CD14-positive monocyte (primary cell): ENCODE data around the gene LRP6. TPM values are rescaled to one million over a fixed set of nuclear protein-coding genes. Genes with fewer than 3 reads are reported as not detected.

Experiments
- DNase-seq, 3 donors: peaks; one replicate each; pipeline ENCODE4 v3.0.0-alpha.2; 2011 to 2022
- H2AFZ ChIP-seq: 2 replicates; pipeline ENCODE4 v1.6.0; 2012; ENCODE audit warnings: mild to moderate bottlenecking, low read depth, low read length, inconsistent platforms; ENCODE audit not compliant: insufficient read depth, poor library complexity, severe bottlenecking
- H3K27ac ChIP-seq, 2 donors: 1 replicate in 1 of 2; 2 replicates in 1 of 2; pipeline ENCODE4 v1.5.1; 2012 to 2013; ENCODE audit warnings: low read length in 2 of 2, control low read depth in 1 of 2, inconsistent platforms in 1 of 2, low read depth in 1 of 2, mild to moderate bottlenecking in 1 of 2
- H3K27me3 ChIP-seq, 2 donors: one replicate each; pipeline versions ENCODE4 v1.6.0 to v1.6.1; 2011 to 2013; ENCODE audit warnings: low read length in 2 of 2; ENCODE audit not compliant: control insufficient read depth in 2 of 2, insufficient read depth in 2 of 2
- H3K36me3 ChIP-seq, 2 donors: replicated peaks in 1 of 2; 1 replicate in 1 of 2; 2 replicates in 1 of 2; pipeline versions ENCODE4 v1.5.1 to v1.6.1; 2012 to 2013; ENCODE audit warnings: low read length in 2 of 2, control low read depth in 1 of 2, inconsistent platforms in 1 of 2, mild to moderate bottlenecking in 1 of 2; ENCODE audit not compliant: insufficient read depth in 2 of 2, control insufficient read depth in 1 of 2
- H3K4me1 ChIP-seq, 2 donors: 1 replicate in 1 of 2; 2 replicates in 1 of 2; pipeline versions ENCODE4 v1.5.1 to v1.6.1; 2012 to 2013; ENCODE audit warnings: low read length in 2 of 2, control low read depth in 1 of 2, inconsistent platforms in 1 of 2, mild to moderate bottlenecking in 1 of 2, moderate library complexity in 1 of 2; ENCODE audit not compliant: insufficient read depth in 2 of 2, control insufficient read depth in 1 of 2
- H3K4me2 ChIP-seq: replicated peaks from 2 replicates; pipeline ENCODE3; 2012; ENCODE audit warnings: low read length, moderate library complexity, mild to moderate bottlenecking; ENCODE audit not compliant: poor library complexity, severe bottlenecking; ENCODE audit errors: extremely low read depth
- H3K4me3 ChIP-seq, 3 experiments: fragments of 200-600 bp in 1 of 3; sonication (generic) in 1 of 3; replicated peaks in 1 of 3; 1 replicate in 2 of 3; 2 replicates in 1 of 3; pipeline ENCODE4 v1.5.1; 2011 to 2013; ENCODE audit warnings: low read length in 3 of 3, mild to moderate bottlenecking in 3 of 3, control low read depth in 2 of 3, low read depth in 2 of 3, inconsistent platforms in 1 of 3, moderate library complexity in 1 of 3
- H3K79me2 ChIP-seq: 2 replicates; pipeline ENCODE4 v1.6.0; 2012; ENCODE audit warnings: mild to moderate bottlenecking, control low read depth, inconsistent platforms, low read length, moderate library complexity; ENCODE audit not compliant: insufficient read depth
- H3K9ac ChIP-seq: 2 replicates; pipeline ENCODE4 v1.6.0; 2017; ENCODE audit warnings: low read length, mild to moderate bottlenecking; ENCODE audit not compliant: insufficient read depth, poor library complexity, severe bottlenecking
- H3K9me3 ChIP-seq, 2 donors: replicated peaks in 1 of 2; 1 replicate in 1 of 2; 2 replicates in 1 of 2; pipeline versions ENCODE4 v1.5.1 to v1.6.1; 2012 to 2013; ENCODE audit warnings: low read length in 2 of 2, control low read depth in 1 of 2; ENCODE audit not compliant: control insufficient read depth in 1 of 2, insufficient read depth in 1 of 2
- H4K20me1 ChIP-seq: 2 replicates; pipeline ENCODE4 v1.6.0; 2012; ENCODE audit warnings: mild to moderate bottlenecking, low read length, control low read depth, moderate library complexity; ENCODE audit not compliant: insufficient read depth
- H3K27ac Mint-ChIP-seq, 7 donors: one replicate each; pipeline ENCODE4 v1.8.0; 2020; ENCODE audit warnings: mild to moderate bottlenecking in 7 of 7, mixed read lengths in 7 of 7, moderate library complexity in 6 of 7, inconsistent platforms in 2 of 7
- H3K27me3 Mint-ChIP-seq, 3 donors: one replicate each; pipeline ENCODE4 v1.8.0; 2021 to 2022; ENCODE audit warnings: low read depth in 3 of 3, mild to moderate bottlenecking in 3 of 3, mixed read lengths in 3 of 3, moderate library complexity in 3 of 3, inconsistent platforms in 1 of 3
- H3K36me3 Mint-ChIP-seq, 2 donors: one replicate each; pipeline ENCODE4 v1.8.0; 2020; ENCODE audit warnings: mixed read lengths in 2 of 2, inconsistent platforms in 1 of 2, mild to moderate bottlenecking in 1 of 2
- H3K4me1 Mint-ChIP-seq: one replicate; pipeline ENCODE4 v1.8.0; 2020; ENCODE audit warnings: mild to moderate bottlenecking, mixed read lengths
- H3K4me3 Mint-ChIP-seq, 2 donors: one replicate each; pipeline ENCODE4 v1.8.0; 2020; ENCODE audit warnings: mild to moderate bottlenecking in 2 of 2, mixed read lengths in 2 of 2, moderate library complexity in 1 of 2
- H3K9me3 Mint-ChIP-seq, 7 donors: one replicate each; pipeline ENCODE4 v1.8.0; 2020 to 2022; ENCODE audit warnings: mixed read lengths in 7 of 7, mild to moderate bottlenecking in 6 of 7, moderate library complexity in 6 of 7, inconsistent platforms in 2 of 7
- WGBS: methylation state at CpG from one replicate; pipeline ENCODE4 v1.1.5; 2013; ENCODE audit warnings: missing lambda C conversion rate; ENCODE audit not compliant: insufficient coverage; 5-methylcytosine and 5-hydroxymethylcytosine counted together
- intact Hi-C, 2 donors: fragments of 100-400 bp; cut with micrococcal nuclease; formaldehyde crosslinking; loops; one replicate each; pipeline versions ENCODE4 v1.15.0 to v1.15.1; 2023
- polyA plus RNA-seq, 3 donors: library from polyadenylated mRNA; depleted of rRNA in 1 of 3; unstranded in 2 of 3; stranded (reverse) in 1 of 3; fragments of 300-500 nt in 2 of 3; fragments of >200 nt in 1 of 3; fragmentation: Illumina TruSeq in 2 of 3; gene quantifications; 1 replicate in 2 of 3; 2 replicates in 1 of 3; pipeline ENCODE4 v1.2.3, GENCODE V29; 2012 to 2021
- TF ChIP-seq, protein P1 (sequence below): fragments of 200-600 bp; IDR thresholded peaks from one replicate; pipeline ENCODE4 v1.8.0; 2022; ENCODE audit warnings: antibody characterized with exemption, mild to moderate bottlenecking

LRP6 gene
- polyA plus RNA-seq, 3 donors = 0.08 TPM; not detected in 2

DNA sequence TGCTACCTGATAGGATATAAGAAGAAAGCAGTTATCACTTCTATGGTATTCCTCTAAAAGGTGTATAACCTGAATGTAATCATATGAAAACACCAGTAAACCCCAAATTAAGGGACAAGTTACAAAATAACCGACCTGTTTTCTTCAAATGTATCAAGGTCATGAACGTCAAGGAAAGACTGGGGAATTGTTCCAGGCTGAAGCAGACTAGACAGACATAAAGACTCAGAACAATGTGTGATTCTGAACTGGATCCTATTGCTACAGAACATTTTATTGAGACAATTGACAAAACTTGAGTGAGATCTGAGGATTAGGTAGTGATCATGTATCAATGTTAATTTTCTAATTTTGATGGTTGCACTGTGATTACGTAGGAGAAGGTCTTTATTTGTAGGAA is 15.4 kb upstream of the LRP6 start:
- H3K36me3 Mint-ChIP-seq = no peaks in the 10 kb centered on the region

DNA sequence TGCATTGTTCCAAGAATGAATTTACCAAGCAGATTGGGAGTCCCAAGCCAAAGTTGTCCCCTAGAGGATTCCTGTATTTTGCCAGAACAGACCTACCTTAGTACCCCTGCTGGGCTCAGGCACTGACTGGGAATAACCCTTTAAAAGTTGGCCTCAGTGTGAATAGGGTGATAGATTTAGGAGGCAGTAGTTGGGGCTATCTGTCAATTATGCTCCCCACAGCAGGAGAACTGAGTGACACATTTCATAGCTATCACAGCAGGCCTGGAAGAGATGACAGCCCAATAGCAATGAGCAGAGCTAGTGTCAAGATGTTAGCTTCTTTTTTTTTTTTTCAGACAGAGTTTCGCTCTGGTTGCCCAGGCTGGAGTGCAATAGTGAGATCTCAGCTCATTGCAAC is 14.3 kb upstream of the LRP6 start:
- no peak for DNase-seq
- Histone ChIP-seq H4K20me1 (no peaks in the 10 kb centered on the region), H3K4me2 (no peak overlapping the region), H3K9ac (no peak overlapping the region), H3K4me1 (no peaks in the 10 kb centered on the region), H3K36me3 (no peaks in the 10 kb centered on the region), H2AFZ (no peak overlapping the region), H3K9me3 (no peaks in the 10 kb centered on the region), H3K4me3 (no peak overlapping the region), H3K27me3 (peaks cover 2 to 3% of the 10 kb centered on the region in 2 donors), H3K27ac (no peak overlapping the region), H3K79me2 (no peaks in the 10 kb centered on the region)
- TF ChIP-seq, protein P1, sequence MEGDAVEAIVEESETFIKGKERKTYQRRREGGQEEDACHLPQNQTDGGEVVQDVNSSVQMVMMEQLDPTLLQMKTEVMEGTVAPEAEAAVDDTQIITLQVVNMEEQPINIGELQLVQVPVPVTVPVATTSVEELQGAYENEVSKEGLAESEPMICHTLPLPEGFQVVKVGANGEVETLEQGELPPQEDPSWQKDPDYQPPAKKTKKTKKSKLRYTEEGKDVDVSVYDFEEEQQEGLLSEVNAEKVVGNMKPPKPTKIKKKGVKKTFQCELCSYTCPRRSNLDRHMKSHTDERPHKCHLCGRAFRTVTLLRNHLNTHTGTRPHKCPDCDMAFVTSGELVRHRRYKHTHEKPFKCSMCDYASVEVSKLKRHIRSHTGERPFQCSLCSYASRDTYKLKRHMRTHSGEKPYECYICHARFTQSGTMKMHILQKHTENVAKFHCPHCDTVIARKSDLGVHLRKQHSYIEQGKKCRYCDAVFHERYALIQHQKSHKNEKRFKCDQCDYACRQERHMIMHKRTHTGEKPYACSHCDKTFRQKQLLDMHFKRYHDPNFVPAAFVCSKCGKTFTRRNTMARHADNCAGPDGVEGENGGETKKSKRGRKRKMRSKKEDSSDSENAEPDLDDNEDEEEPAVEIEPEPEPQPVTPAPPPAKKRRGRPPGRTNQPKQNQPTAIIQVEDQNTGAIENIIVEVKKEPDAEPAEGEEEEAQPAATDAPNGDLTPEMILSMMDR = no peak
- no peaks in the 10 kb centered on the region for H3K36me3 Mint-ChIP-seq
- H3K27ac Mint-ChIP-seq = no peak overlapping the region
- H3K27me3 Mint-ChIP-seq = peaks cover 4 to 12% (median 7%) of the 10 kb centered on the region in 3 donors
- H3K4me1 Mint-ChIP-seq = no peaks in the 10 kb centered on the region
- H3K9me3 Mint-ChIP-seq = peaks cover 6 to 20% (median 8%) of the 10 kb centered on the region in 7 donors
- H3K4me3 Mint-ChIP-seq = no peak overlapping the region
- intact Hi-C loops = no loop called here
- no CpG with 5 or more reads among the region's 1 CpG for WGBS

More for the DNA sequence above, 15.4 kb upstream of the LRP6 start:
- no peak for DNase-seq
- no peak overlapping the region for H3K27ac ChIP-seq
- Mint-ChIP-seq H3K27me3 (peaks cover 4 to 12% (median 5%) of the 10 kb centered on the region in 3 donors), H3K4me3 (no peak overlapping the region), H3K9me3 (peaks cover 3 to 12% (median 4%) of the 10 kb centered on the region in 7 donors), H3K4me1 (no peaks in the 10 kb centered on the region), H3K27ac (no peak overlapping the region)
- H3K27me3 ChIP-seq = peaks cover 2 to 3% of the 10 kb centered on the region in 2 donors
- no peaks in the 10 kb centered on the region for H3K79me2 ChIP-seq
- no peak overlapping the region for H3K4me3 ChIP-seq
- intact Hi-C loops = no loop called here
- no peaks in the 10 kb centered on the region for H4K20me1 ChIP-seq
- H3K9me3 ChIP-seq = no peaks in the 10 kb centered on the region
- no peak overlapping the region for H3K9ac ChIP-seq
- H2AFZ ChIP-seq = no peak overlapping the region
- H3K4me1 ChIP-seq = no peaks in the 10 kb centered on the region
- TF ChIP-seq, protein P1 = no peak
- H3K36me3 ChIP-seq = no peaks in the 10 kb centered on the region
- no peak overlapping the region for H3K4me2 ChIP-seq
- WGBS = 100% methylated on average over 2 of the region's 3 CpGs
